Adipocyte (in vitro differentiated cells): ENCODE data around the gene MYRIP.

ENCODE experiments used
- DNase-seq: peaks from one replicate; pipeline ENCODE4 v3.0.0-alpha.2; 2015; ENCODE audit warnings: low read depth
- H3K27me3 ChIP-seq: replicated peaks from 2 replicates; pipeline ENCODE4 v1.7.0; 2013; ENCODE audit warnings: mild to moderate bottlenecking, low read length, moderate library complexity; ENCODE audit not compliant: control insufficient read depth, insufficient read depth
- H3K36me3 ChIP-seq: 2 replicates; pipeline ENCODE4 v1.7.0; 2013; ENCODE audit warnings: low read length, mild to moderate bottlenecking, moderate library complexity; ENCODE audit not compliant: control insufficient read depth, insufficient read depth, severe bottlenecking
- H3K4me1 ChIP-seq: 2 replicates; pipeline ENCODE4 v1.7.0; 2013; ENCODE audit warnings: mild to moderate bottlenecking, low read length, moderate library complexity; ENCODE audit not compliant: control insufficient read depth, insufficient read depth
- H3K4me3 ChIP-seq: 2 replicates; pipeline ENCODE4 v1.7.0; 2013; ENCODE audit warnings: mild to moderate bottlenecking, low read length, moderate library complexity
- H3K9ac ChIP-seq: 2 replicates; pipeline ENCODE4 v1.7.0; 2013; ENCODE audit warnings: mild to moderate bottlenecking, low read length, moderate library complexity
- H3K9me3 ChIP-seq: 2 replicates; pipeline ENCODE4 v1.7.0; 2013; ENCODE audit warnings: mild to moderate bottlenecking, low read length, moderate library complexity; ENCODE audit not compliant: control insufficient read depth

The MYRIP gene

DNA sequence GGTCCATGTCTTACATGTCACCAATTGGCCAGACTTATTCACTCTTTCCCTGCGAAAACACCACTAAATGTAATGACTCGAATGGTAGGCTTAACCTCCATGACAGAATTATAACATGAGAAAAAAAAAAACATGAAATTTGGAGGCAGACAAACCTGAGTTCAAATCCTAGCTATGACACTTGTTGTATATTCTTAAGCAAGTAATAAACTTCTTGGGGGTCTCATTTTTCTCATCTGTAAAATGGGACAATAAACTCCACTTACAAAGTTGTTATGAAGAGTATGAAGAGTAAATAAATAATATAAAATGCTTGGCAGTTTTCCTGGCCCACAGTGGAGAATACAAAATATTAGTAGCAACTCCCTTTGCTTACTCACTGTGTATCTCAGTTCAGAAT, 488.7 kb downstream of the MYRIP start:
- Histone ChIP-seq H3K4me3 (no peak overlapping the region), H3K9me3 (no peaks in the 10 kb centered on the region), H3K27me3 (no peaks in the 10 kb centered on the region), H3K36me3 (no peaks in the 10 kb centered on the region), H3K4me1 (peaks cover 28% of the 10 kb centered on the region), H3K9ac (no peak overlapping the region)
- DNase-seq = no peak

DNA sequence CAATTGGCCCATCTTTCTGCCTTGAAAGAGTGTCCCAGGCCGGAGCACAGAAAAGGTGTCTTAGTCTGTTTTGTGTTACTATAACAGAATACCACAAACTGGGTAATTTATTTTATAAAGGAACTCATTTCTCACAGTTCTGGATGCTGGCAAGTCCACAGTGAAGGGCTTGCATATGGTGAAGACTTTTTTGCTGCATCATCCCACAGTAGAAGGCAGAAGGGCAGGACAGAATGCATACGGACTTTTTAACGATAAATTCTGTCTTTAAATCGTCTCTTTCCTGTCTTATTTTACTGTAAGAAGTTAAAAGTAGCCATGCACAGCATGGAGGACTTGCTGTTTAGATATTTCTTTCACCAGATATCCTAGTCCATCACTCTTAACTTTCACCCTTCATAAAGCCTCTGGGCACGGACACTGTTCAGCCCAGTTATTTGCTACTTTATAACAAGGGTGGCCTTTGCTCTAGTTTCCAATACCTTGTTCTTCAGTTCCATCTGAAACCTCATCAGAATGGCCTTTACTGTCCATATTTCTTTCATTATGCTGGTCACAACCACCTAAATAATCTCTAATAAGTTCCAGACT, 489.8 kb downstream of the MYRIP start:
- no peak for DNase-seq
- H3K36me3 ChIP-seq = no peaks in the 10 kb centered on the region

DNA sequence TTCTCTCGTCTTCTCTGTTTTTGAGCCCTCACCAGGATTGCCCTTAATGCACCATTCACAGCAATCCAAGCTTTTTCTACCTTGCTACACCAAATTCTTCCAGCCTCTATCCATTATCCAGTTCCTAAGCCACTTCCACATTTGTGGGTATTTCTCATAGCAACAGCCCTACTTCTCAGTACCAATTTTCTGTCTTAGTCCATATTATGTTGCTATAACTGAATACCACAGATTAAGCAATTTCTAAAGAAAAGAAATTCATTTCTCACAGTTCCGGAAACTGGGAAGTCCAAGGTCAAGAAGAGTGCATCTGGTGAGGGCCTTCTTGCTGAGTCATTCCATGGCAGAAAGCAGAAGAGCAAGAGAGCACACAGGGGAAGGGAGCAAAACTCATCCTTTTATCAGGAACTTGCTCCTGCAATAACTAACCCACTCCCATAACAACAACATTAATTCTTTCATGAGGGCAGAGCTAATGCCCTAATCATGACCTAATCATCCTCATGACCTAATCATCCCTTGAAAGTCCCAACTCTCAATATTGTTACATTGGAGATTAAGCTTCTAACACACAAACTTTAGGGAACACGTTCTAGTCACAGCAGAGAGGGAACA, 490.4 kb downstream of the MYRIP start:
- peak; percentile 76 for DNase-seq
- H3K4me3 ChIP-seq = peak overlapping the region; percentile 16
- no peaks in the 10 kb centered on the region for H3K9me3 ChIP-seq
- no peak overlapping the region for H3K9ac ChIP-seq
- H3K36me3 ChIP-seq = no peaks in the 10 kb centered on the region
- no peaks in the 10 kb centered on the region for H3K27me3 ChIP-seq
- peaks cover 34% of the 10 kb centered on the region for H3K4me1 ChIP-seq

More for the DNA sequence above, 489.8 kb downstream of the MYRIP start:
- Histone ChIP-seq H3K4me3 (no peak overlapping the region), H3K27me3 (no peaks in the 10 kb centered on the region), H3K9me3 (no peaks in the 10 kb centered on the region), H3K4me1 (peaks cover 34% of the 10 kb centered on the region), H3K9ac (no peak overlapping the region)

DNA sequence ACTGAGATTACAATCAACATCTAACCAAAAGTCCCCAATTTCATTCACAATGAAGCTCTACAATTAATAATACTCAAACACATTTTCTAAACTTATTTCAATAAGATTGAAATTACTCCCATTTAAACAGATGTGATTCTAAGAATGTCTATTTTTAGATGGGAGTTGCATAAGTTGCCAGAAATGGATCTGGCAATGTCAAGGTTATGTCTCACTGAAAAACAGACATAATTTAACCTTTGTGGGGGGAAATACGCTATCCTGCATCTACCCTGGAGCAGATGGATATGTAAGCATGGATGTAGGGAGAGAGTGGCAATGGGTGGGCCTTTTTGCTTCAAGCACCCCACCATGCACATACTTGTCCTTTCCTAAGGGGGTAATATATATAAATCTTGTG, 493.4 kb downstream of the MYRIP start:
- peak; percentile 38 for DNase-seq
- Histone ChIP-seq H3K27me3 (no peaks in the 10 kb centered on the region), H3K36me3 (no peaks in the 10 kb centered on the region), H3K4me1 (peaks cover 34% of the 10 kb centered on the region), H3K9ac (no peak overlapping the region), H3K9me3 (no peaks in the 10 kb centered on the region), H3K4me3 (no peak overlapping the region)

DNA sequence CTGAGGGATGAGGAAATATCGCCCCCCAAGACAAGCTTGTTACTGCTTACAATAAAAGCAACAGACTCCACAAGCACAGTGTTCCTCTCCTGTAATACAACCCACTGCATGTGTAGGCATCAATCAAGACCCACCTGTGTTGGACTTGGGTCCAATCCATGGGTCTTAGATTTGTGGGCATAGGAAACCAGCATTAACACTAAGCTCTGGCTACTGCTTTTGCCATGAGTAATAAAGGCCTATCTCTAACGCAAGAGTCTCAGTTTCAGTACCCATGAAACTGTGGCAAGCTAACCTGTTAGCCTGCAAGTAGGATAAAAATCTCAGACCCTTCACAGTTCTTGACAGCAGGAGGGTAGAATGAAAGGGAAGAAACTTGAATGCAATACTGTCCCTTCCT, 494.9 kb downstream of the MYRIP start:
- DNase-seq = no peak
- no peak overlapping the region for H3K4me3 ChIP-seq
- no peaks in the 10 kb centered on the region for H3K27me3 ChIP-seq
- no peaks in the 10 kb centered on the region for H3K9me3 ChIP-seq
- peaks cover 34% of the 10 kb centered on the region for H3K4me1 ChIP-seq
- no peaks in the 10 kb centered on the region for H3K36me3 ChIP-seq
- H3K9ac ChIP-seq = no peak overlapping the region

DNA sequence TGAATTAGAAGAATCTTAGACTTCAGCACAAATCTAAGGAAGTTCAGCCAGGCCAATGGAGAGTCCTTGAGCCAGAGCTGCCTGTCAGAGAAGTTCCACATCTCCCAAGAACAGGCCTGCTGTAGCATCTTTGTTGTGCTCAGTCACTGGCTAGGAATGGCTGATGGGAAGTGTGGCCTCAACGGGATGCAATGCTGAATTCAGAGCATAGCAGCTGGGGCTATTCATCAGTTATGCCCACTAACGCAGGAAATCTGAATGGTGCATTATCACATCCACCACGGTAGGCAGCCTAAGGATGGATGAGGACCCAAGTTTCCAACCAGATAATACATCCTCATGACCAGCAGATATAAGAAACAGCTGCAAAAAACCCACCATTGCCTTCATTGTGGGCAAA, 496.9 kb downstream of the MYRIP start:
- Histone ChIP-seq H3K9me3 (no peaks in the 10 kb centered on the region), H3K36me3 (peaks cover 3% of the 10 kb centered on the region), H3K4me1 (peaks cover 28% of the 10 kb centered on the region), H3K9ac (no peak overlapping the region), H3K27me3 (no peaks in the 10 kb centered on the region), H3K4me3 (no peak overlapping the region)
- no peak for DNase-seq

DNA sequence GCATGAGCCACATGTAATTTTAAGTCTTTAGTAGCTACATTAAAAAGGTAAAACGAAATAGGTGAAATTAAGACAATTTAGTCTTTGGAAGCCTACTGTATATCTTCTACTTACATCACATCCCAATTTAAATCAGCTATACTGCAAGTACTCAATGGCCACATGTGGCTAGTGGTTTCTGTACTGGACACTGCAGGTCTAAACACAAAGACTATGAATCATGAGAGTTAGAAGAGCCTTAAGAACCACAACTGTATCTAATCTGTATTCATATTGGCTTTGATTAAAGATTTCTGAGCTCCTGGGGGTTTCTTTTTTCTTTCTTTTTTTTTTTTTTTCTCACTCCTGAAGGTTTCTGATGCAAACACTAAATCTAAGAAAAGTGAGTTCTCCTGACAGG, 497.8 kb downstream of the MYRIP start:
- no peak overlapping the region for H3K4me3 ChIP-seq
- peaks cover 35% of the 10 kb centered on the region for H3K4me1 ChIP-seq
- H3K9ac ChIP-seq = no peak overlapping the region
- no peaks in the 10 kb centered on the region for H3K27me3 ChIP-seq
- H3K36me3 ChIP-seq = peaks cover 11% of the 10 kb centered on the region
- H3K9me3 ChIP-seq = no peaks in the 10 kb centered on the region
- no peak for DNase-seq

DNA sequence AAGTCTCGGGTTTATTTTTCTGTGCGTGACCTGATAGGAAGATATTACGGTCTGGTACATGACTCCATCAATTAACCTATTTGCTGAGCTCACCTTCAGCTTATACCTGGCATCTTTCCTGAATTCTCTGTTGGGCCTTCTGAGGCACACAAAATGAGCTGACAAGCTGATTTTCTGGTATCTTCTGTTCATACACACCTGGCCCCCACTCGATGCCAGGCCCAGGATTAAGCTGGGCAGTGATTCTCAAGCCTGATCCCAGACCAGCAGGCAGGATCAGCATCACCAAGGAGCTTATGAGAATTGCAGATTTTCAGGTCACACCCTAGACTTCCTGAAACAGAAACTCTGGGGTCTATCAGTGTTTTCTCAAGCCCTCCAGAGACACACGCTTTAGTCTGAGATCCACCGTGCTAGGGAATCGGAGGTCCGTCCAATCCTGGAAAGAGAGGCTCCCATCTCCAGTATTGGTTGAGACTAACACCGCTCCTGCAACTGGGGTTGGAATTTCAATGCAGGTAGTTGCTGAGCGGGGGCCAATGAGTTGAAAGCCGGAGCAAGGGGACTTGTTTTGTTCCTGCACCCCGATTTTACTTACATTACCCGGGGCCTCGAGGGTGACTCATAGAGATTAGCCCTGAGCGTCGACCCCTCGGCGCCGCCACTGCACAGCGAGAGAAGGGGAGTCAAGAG, 499.5 kb downstream of the MYRIP start:
- DNase-seq = no peak
- peak overlapping the region; percentile 92 for H3K9ac ChIP-seq
- H3K9me3 ChIP-seq = no peaks in the 10 kb centered on the region
- no peaks in the 10 kb centered on the region for H3K27me3 ChIP-seq
- peaks cover 28% of the 10 kb centered on the region for H3K36me3 ChIP-seq
- peak overlapping the region; percentile 99 for H3K4me3 ChIP-seq
- peaks cover 27% of the 10 kb centered on the region for H3K4me1 ChIP-seq

DNA sequence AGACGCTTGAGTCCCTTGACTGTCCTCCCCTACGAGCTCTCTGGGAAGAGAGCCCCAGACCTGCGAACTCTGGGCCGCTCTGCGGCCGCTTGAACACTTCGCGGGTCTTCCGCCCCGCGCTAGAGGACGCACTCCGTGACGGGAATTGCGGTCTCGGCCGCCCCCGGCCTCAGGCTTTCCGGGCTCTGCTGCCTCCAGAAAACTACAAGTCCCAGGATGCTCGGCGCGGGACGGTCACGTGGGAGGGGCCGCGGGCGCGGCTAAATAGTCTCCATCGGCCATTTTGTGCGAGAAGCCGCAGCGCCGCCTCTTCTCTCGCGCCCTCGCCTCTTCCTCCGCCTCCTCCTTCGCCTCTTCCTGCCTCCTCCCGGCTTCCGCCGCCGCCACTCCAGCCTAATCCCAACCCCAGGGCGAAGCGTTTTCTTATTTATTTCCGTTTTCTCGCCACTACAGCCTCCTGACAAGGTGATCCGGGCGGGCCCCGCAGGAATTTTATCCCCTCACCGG, 500.1 kb downstream of the MYRIP start, which contains the start of gene EIF1B:
TSS of gene EIF1B (plus strand) at position 290 of the 507 bp plus-strand sequence. CDS start 235 bp downstream, outside the sequence.
- DNase-seq = peak; percentile 99
- Histone ChIP-seq H3K9ac (peak within 1 kb of the TSS; percentile 98), H3K4me3 (peak within 1 kb of the TSS; percentile 99), H3K36me3 (peaks cover 30% of the 10 kb centered on the region), H3K27me3 (no peaks in the 10 kb centered on the region), H3K4me1 (peaks cover 31% of the 10 kb centered on the region), H3K9me3 (no peaks in the 10 kb centered on the region)
